RWPE2 (cell line): ENCODE data around the gene PSRC1.

Source experiments
- ATAC-seq: fragments of 200-7000 bp; cut with Tn5 transposase; 3 replicates; pipeline ENCODE4 v1.9.1; 2021; ENCODE audit warnings: low read depth
- DNase-seq: peaks from one replicate; pipeline ENCODE4 v3.0.0-alpha.2; 2020; ENCODE audit warnings: low spot score
- H3K27ac ChIP-seq: fragments of 450-650 bp; 2 replicates; pipeline ENCODE4 v1.5.1; 2017; ENCODE audit warnings: mild to moderate bottlenecking; ENCODE audit not compliant: poor library complexity, severe bottlenecking
- H3K27me3 ChIP-seq: fragments of 250-450 bp; sonication (Bioruptor Pico); 2 replicates; pipeline ENCODE4 v1.5.1; 2021; ENCODE audit warnings: mild to moderate bottlenecking, moderate library complexity; ENCODE audit not compliant: insufficient read depth, poor library complexity, severe bottlenecking
- H3K36me3 ChIP-seq: fragments of 250-450 bp; sonication (Bioruptor Pico); 2 replicates; pipeline ENCODE4 v1.5.1; 2020; ENCODE audit warnings: low read depth, mild to moderate bottlenecking, moderate library complexity
- H3K4me1 ChIP-seq: fragments of 250-450 bp; sonication (Bioruptor Pico); 2 replicates; pipeline ENCODE4 v1.5.1; 2021; ENCODE audit warnings: mild to moderate bottlenecking, moderate library complexity; ENCODE audit not compliant: insufficient read depth, poor library complexity, severe bottlenecking
- H3K4me3 ChIP-seq: fragments of 250-450 bp; sonication (Bioruptor Pico); 2 replicates; pipeline ENCODE4 v1.5.1; 2021; ENCODE audit warnings: mild to moderate bottlenecking, moderate library complexity; ENCODE audit not compliant: severe bottlenecking
- H3K9me3 ChIP-seq: fragments of 250-450 bp; sonication (Bioruptor Pico); 2 replicates; pipeline ENCODE4 v1.5.1; 2021; ENCODE audit warnings: mild to moderate bottlenecking, moderate library complexity; ENCODE audit not compliant: severe bottlenecking
- CTCF ChIP-seq: fragments of 450-650 bp; IDR thresholded peaks from one replicate; pipeline ENCODE4 v1.5.1; 2017; ENCODE audit warnings: mild to moderate bottlenecking, moderate library complexity; ENCODE audit not compliant: poor library complexity, severe bottlenecking

Gene PSRC1

DNA sequence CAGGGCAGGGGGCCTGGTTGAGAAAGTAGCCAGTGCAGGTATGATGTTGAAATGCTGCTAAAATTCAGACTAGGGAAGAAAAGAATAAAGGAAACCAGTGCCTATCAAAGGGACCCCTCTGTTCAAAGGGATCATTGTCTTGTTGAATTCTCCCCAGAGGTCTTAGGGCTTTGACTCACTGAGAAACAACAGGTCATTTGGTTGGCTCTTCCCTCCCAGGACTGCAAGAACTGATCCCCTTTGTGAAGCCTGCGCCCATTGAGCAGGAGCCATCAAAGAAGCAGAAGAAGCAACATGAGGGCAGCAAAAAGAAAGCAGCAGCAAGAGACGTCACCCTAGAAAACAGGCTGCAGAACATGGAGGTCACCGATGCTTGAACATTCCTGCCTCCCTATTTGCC, 45.4 kb downstream of the PSRC1 start:
- TF ChIP-seq CTCF = no peak
- no peak overlapping the region for H3K4me3 ChIP-seq
- H3K4me1 ChIP-seq = peaks cover 22% of the 10 kb centered on the region
- H3K36me3 ChIP-seq = peaks cover 66% of the 10 kb centered on the region
- H3K27ac ChIP-seq = no peak overlapping the region
- H3K27me3 ChIP-seq = no peaks in the 10 kb centered on the region
- ATAC-seq (no peak), DNase-seq (no peak)
- H3K9me3 ChIP-seq = no peaks in the 10 kb centered on the region

- H3K9me3 ChIP-seq = no peaks in the 10 kb centered on the region
- H3K27me3 ChIP-seq = no peaks in the 10 kb centered on the region
- peaks cover 90% of the 10 kb centered on the region for H3K36me3 ChIP-seq
- no peak overlapping the region for H3K27ac ChIP-seq
- DNase-seq (no peak), ATAC-seq (no peak)
- H3K4me3 ChIP-seq = no peak overlapping the region
- no peak for TF ChIP-seq CTCF
- H3K4me1 ChIP-seq = peaks cover 10% of the 10 kb centered on the region
These were observed 47.8 kb downstream of the PSRC1 start for GRCh38 chr1:109235137-109235536.

- DNase-seq (no peak), ATAC-seq (no peak)
- Histone ChIP-seq H3K27ac (no peak overlapping the region), H3K4me3 (no peak overlapping the region), H3K36me3 (peaks cover 94% of the 10 kb centered on the region), H3K9me3 (no peaks in the 10 kb centered on the region), H3K27me3 (no peaks in the 10 kb centered on the region), H3K4me1 (peaks cover 4% of the 10 kb centered on the region)
- TF ChIP-seq CTCF = no peak
These were observed 51.9 kb downstream of the PSRC1 start for GRCh38 chr1:109231066-109231465.
